Thyroid gland (tissue), 4 donors: ENCODE measurements around the gene SCN2B.

Experiments used
- POLR2A ChIP-seq, 2 donors: fragments of 450-650 bp; IDR thresholded peaks; one replicate each; pipeline ENCODE4 v1.6.1; 2017; ENCODE audit warnings: antibody characterized with exemption in 2 of 2, mild to moderate bottlenecking in 2 of 2, moderate library complexity in 1 of 2
- TF ChIP-seq, protein P1 (sequence below), 6 experiments: fragments of 200-600 bp in 3 of 6; fragments of 450-650 bp in 3 of 6; sonication (generic) in 3 of 6; IDR thresholded peaks; one replicate each; pipeline ENCODE4 v1.5.1; 2016 to 2019; ENCODE audit warnings: antibody characterized with exemption in 6 of 6, mild to moderate bottlenecking in 2 of 6, inconsistent platforms in 1 of 6, moderate library complexity in 1 of 6

DNA sequence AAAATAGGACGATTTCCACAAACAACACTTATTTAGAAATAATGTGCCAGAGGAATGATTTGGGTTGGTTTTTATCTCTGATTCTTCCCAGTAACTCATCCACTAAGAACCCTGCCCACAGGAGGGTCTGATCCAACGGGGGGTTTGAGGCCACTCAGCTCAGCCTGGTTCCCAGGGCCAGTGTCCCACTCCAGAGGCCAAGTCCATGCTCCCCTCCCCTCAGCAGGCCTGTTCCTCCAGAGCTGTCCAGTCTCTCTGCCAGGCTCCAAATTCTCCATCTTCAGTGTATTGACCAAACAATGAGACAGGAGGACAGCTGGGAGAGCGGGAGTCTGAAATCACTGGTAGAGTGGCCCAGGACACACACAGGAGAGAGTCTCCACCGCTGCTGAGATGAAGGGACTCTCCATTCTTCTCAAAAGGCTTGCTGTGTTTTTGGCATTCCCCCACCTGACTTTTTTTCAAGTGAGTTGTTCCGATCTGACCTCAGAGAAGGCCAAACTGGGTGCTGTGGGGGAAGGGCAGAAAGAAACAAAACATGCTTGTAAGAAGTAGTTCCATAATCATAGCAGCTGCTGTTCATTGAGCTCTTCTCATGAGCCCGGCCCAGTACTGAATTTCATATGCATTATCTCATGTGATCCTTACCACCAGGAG, 17.6 kb upstream of the SCN2B start:
- TF ChIP-seq POLR2A (IDR thresholded peaks at IDR 0.05), result no peak
- TF ChIP-seq, protein P1, sequence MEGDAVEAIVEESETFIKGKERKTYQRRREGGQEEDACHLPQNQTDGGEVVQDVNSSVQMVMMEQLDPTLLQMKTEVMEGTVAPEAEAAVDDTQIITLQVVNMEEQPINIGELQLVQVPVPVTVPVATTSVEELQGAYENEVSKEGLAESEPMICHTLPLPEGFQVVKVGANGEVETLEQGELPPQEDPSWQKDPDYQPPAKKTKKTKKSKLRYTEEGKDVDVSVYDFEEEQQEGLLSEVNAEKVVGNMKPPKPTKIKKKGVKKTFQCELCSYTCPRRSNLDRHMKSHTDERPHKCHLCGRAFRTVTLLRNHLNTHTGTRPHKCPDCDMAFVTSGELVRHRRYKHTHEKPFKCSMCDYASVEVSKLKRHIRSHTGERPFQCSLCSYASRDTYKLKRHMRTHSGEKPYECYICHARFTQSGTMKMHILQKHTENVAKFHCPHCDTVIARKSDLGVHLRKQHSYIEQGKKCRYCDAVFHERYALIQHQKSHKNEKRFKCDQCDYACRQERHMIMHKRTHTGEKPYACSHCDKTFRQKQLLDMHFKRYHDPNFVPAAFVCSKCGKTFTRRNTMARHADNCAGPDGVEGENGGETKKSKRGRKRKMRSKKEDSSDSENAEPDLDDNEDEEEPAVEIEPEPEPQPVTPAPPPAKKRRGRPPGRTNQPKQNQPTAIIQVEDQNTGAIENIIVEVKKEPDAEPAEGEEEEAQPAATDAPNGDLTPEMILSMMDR (IDR thresholded peaks at IDR 0.05), result no peak
